Measurements from ENCODE around the gene IREB2.
"Not testable (repeated sequence)": the region's sequence is repeated elsewhere in the genome, so short reads cannot be mapped to it uniquely, and the experiment has no call there.

Gene IREB2, protein sequence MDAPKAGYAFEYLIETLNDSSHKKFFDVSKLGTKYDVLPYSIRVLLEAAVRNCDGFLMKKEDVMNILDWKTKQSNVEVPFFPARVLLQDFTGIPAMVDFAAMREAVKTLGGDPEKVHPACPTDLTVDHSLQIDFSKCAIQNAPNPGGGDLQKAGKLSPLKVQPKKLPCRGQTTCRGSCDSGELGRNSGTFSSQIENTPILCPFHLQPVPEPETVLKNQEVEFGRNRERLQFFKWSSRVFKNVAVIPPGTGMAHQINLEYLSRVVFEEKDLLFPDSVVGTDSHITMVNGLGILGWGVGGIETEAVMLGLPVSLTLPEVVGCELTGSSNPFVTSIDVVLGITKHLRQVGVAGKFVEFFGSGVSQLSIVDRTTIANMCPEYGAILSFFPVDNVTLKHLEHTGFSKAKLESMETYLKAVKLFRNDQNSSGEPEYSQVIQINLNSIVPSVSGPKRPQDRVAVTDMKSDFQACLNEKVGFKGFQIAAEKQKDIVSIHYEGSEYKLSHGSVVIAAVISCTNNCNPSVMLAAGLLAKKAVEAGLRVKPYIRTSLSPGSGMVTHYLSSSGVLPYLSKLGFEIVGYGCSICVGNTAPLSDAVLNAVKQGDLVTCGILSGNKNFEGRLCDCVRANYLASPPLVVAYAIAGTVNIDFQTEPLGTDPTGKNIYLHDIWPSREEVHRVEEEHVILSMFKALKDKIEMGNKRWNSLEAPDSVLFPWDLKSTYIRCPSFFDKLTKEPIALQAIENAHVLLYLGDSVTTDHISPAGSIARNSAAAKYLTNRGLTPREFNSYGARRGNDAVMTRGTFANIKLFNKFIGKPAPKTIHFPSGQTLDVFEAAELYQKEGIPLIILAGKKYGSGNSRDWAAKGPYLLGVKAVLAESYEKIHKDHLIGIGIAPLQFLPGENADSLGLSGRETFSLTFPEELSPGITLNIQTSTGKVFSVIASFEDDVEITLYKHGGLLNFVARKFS

DNA sequence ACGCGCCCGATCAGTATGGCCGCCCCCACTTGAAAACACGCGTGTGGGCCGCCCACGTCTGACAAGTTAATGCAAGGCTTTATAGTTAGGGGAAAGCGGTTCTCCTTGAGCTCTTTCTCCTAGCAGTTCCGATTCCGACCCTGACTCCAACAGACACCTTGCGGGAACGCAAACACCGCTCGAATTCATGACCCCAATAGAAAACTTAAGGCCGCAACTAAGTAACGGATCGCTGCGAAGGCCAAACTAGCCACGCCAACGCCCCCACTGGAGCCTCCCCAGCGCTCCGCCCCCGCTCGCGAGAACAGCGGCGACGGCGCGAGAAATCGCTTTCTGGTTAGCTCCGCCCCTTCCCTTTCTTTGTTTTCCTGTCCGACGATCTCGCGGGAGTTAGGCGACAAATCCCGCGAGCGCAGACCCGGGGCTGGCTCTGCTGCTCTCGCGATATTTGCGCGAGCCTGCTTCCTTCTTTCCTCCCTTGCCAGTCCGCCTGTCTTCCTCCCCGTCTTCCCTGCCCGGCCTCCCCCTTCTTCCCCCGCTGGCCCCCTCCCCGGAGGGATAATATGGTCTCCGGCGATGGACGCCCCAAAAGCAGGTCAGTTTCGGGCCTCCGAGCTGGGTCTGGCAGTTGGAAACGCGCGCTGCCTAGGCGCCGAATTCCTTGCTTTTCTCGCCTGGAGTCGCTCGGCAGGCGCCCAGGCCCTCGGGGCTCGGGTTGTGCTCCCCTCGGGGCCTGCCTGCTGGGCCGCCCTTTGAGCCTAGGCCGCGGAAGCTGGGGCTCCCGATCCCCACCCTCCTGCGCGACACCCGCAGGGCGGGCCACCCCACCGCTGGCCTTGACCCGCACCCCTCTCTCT, at the start of gene IREB2:
IREB2 (plus strand) TSS at position 455 of the 857 bp plus-strand sequence; CDS start at position 577, 122 bp downstream.
- DNase-seq (ENCODE audit: low read depth in 2 of 2): peak; percentile 93 to 95

DNA sequence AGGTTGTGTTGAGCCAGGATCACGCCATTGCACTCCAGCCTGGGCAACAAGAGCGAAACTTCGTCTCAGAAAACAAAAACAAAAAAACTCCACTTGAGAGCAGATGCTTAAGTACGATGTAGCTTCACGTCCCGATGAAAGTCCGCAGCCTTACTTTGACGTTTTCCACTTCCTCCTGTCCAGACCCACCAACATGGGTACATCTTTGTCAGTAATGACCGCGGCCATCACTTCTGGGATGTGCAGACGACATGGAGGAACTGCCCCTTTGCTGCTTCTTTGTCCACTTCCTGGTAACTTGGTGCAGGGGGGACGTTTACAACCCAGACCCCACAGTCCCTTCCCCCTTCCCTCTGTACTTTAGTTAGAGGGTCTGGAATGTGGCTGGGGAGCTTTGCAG, 49.2 kb upstream of the IREB2 start:
- no peak for DNase-seq (ENCODE audit: low read depth in 2 of 2)

DNA sequence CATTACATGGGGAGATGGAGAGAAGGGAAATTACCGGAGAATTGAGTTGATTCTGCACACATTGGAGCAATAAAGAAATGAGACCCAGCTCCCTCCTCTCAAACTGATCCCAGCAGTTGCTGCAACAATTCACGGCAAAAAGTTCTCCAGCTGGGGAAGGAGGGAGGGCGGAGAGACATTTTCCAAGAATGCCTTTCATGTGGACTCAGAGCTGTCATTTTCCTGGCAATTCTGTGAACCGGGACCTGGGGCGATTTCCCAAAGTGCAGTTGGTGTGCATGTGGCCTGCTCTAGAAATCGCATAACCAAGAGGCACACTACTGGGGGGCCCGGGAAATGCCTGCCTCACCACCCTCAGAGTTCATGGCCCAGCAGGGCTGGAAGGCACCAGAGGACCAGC, 48.7 kb upstream of the IREB2 start:
- DNase-seq (ENCODE audit: low read depth in 2 of 2): no peak

DNA sequence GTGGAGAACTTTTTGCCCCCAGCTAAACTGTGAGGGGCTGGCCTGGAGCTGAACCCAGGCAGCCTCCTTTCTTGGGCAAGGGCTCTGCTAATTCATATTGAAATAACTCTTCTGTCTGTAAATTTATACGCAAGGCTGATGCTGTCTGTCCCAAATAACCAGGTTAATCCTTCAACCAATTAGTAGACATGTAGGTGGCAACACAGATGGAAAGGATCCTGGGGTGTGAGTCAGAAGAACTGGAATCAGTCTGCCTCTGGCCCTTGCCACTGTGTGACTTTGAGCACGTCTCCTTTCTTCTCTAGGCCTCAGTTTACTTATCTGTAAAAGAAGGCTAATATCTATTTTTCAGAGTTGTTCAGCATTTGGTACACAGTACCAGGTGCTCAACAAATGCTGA, 48.3 kb upstream of the IREB2 start:
- DNase-seq (ENCODE audit: low read depth in 2 of 2): no peak

DNA sequence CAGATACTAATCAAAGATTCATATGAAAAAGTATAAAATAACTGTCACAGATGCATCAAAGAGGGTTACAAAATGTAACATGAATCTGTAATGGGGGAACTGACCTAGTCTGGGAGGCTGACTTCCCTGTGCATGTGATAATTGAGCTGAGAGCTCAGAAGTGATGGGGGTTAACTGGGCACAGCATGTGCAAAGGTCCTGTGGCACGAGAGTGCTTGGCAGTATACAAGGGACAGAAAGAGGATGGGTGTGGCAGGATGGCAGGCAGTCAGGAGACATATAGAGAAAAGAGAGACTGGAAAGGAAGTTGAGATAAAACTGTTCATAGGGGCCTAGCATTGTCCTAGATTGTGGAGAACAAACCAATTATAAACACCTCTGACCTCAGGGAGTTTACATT, 47.8 kb upstream of the IREB2 start:
- no peak for DNase-seq (ENCODE audit: low read depth in 2 of 2)

DNA sequence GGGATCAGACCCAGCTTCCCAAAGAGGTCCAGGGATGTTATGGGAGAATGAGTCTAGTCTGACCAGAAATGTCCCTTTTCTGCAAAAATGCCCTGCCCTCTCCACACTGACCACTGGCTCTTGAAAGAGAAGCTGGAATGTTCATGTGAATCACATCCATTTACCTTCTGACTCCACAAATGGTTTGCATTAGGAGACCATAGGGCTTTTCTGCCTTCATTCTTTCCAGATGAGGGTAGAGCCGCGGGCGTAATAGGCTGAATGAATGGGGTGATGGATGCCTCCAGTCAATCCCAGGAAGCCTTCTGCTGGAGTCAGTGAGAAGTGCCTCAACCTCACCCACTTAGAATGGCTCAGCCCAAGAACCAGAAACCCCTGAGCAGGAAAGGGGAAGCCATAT, 47.2 kb upstream of the IREB2 start:
- DNase-seq (ENCODE audit: low read depth in 2 of 2): no peak

DNA sequence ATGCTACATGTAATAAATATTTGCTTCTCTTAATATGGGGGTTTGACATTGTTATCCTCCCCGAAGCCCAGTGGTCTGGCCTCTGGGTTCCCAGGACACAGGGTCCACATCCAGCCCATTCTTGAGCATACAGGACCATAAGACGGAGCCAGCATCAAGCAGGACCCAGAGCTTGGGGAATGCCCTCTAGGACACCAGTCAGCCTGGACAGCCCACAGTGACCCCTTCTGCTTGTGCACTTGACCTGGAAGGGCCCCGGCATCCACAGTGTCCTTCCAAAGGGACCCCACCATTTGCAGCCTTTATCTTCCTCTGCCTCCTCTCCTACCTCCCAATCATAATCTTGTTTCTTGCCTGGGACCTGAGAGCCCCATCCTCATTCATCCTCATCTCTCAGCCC, 46.2 kb upstream of the IREB2 start:
- no peak for DNase-seq (ENCODE audit: low read depth in 2 of 2)

DNA sequence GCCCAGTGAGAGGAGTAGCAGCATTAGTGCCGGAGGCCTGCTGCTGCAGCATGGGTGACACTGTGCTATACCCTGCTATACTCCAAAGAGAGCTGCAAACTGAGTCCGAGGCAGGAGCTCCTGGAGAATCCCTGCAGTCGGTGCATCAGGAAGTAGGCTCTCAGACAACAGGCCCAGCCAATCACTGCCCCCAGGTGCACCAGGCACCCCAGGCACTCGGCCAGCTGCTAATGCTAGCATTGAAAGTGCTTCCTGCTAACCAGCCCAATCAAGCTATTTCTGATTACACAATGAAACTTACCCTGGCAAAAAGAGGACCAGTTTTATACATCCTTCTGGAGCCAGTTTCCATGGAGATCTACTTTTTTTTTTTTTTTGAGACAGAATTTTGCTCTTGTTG, 45.6 kb upstream of the IREB2 start:
- no peak for DNase-seq (ENCODE audit: low read depth in 2 of 2)

DNA sequence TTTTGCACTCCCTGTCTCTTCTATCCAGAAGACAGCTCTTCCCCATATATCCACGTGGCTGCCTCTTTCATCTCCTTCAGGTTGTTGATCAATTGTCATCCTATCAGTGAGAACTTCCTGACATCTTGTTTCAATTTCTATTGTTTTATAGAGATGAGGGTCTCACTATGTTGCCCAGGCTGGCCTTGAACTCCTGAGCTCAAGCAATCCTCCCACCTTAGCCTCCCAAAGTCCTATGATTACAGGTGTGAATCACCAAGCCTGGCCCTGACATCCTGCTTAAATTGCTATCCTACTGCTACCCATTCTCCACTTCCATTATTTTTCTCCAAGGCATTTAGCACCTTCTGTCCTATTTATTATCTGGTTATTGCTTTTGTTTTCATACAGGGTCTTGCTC, 44.9 kb upstream of the IREB2 start:
- DNase-seq (ENCODE audit: low read depth in 2 of 2): no peak

DNA sequence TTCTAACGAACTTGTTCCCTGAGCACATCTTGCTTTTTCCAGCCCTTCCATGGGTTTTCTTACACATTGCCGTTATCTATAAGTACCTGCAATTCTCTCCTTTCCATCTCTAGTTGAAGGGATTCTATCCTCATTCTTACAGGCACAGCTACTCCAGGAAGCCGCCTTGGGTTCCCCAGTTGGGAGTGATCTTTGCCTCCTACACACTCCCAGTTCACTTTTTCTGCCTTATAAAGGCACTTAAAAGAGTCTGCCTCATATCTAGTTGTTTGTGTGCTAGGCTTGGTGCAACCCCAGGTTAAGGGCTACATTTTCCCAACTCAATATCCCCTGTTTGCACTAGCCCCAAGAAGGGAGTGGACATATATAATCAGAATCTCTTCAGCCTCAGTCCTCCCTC, 44.0 kb upstream of the IREB2 start:
- no peak for DNase-seq (ENCODE audit: low read depth in 2 of 2)

DNA sequence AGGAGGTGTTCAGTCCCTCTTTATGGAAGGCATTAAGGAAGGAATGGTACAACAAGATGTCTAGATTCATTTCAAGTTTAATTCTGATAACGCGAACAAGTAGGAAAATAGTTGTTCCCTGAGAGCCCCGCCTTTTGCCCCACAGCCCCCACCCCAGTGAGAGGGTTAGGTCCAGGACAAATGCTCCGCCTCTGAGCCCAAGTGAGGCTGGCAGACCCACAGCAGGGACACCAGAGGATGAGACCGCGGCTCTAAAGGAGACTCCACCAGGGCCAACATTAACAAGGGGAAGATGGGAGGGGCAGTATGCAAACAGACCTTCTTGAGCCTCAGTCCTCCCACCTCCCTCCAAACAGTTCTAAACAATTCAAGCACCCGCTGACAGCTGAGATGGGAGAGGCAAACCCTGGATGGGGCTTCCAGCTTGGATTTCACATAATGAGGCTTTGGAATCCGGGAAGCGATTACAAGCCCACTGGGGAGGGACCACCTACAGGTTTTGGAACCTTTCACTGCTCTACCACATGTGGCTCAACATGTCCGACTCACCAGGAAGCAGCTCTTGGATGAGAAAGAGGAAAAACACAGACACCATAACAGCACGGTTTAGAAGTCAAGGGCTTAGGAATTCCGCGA, 42.9 kb upstream of the IREB2 start:
- DNase-seq (ENCODE audit: low read depth in 2 of 2): no peak

DNA sequence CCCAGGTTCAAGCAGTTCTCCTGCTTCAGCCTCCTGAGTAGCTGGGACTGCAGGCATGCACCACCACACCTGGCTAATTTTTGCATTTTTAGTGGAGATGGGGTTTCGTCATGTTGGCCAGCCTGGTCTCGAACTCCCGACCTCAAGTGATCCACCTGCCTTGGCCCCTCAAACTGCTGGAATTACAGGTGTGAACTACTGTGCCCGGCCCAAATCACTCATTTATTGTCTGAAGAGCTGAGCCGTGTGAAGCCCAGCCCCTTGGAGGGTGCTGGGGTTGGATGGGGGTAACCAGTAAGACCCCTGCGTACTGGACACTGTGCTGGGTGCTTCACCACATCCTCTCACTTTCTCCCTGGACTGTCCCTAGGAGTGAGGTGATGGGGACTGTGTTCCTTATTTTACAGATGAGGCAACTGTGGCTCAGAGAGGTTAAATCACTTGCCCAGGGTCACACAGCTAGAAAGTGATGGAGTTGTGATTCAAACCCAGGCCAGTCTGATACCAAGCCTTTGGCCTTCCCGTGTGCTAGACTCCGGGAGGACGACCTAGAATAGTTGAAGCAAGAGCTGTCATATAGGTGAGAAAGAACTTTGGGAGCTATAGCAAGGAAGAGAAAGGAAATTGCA, 41.7 kb upstream of the IREB2 start:
- no peak for DNase-seq (ENCODE audit: low read depth in 2 of 2)

DNA sequence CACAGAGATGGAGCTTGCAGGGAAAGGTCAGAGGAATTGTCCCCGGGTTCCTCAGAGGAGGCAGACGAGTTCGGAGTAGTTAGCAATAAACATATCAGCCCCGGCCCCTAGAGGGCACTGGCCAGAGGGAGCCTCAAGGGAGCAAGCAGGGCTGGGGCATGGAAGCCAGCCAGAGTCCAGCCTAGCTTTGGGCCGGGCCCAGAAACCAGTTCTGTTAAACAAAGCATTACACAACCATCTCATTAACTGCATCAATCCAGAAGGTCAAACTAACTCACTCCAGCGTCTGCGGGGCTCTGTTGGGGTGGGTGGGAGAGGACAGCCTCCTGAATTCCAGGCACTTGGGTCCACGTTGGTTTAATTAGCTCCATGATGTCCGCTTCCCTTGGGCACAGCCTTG, 41.0 kb upstream of the IREB2 start:
- DNase-seq (ENCODE audit: low read depth in 2 of 2): no peak

DNA sequence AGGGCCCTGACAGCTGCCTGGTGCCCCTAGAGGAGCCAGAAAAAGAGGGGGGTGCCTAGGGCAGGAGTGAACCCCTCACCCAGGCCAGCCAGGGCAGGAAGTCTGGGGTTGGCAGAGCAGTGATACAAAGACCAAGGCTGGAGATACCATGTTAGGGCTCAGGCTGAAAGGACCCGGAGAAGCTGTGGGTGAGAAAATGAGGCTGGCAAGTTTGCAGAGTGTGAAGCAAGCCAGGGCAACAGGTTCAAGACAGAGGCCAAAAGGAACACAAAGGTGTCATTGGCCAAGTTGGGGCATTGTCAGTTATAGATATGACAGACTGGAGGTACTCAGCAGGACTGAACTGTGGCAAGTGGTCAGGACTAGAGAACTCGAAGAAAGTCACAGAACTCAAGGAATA, 40.6 kb upstream of the IREB2 start:
- no peak for DNase-seq (ENCODE audit: low read depth in 2 of 2)

DNA sequence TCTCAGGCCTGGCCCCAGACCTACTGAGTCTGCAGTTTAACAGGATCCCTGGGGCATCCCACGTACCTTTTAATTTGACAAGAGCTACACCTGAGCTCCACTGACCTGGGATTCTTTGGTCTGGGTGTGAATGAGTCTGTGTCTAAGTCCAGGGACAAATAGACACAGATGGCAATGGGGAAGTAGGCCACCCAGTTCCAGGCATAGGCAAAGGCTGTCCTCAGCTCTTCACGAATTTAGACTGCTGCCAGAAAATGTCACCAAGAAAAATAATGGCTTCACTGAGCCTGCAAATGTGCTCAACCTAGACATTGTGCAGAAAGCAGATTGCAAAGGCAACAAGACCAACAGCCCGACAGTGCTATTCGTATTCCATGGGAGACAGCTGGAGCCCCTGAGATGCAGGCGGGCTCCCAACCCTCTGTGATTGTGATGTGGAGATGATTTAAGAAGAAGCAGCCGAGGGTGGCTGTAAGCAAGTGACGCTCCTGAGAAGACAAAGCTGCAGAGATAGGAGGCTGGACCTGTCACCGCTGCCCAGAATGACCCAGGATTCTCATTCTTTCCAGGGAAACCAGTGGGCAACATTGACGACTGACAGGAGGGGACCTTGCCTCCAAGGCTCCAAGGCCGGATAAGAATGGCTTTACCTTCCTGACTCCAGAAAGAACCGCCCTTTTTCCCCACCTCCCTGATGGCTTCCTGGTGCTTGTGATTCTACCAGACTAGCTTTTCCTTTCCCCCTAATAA, 39.8 kb upstream of the IREB2 start:
- DNase-seq (ENCODE audit: low read depth in 2 of 2): no peak

DNA sequence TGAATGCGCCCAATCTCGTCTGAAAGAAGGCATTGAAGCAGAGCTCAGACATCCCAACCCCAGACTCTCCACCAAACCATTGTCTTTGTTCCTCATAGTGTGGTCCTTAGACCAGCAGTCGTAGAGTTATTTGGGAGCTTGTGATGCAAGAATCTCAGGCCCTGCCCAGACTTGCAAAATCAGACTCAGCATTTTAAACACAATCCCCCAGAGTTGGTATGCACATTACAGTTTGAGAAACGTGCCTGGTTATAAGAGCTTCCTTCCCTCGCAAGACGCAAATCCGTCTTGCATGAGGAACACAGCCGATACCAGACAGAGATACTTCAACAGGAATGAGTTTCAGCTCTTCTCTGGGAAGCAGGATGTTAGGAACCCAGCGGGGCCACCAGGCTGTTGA, 38.9 kb upstream of the IREB2 start:
- DNase-seq (ENCODE audit: low read depth in 2 of 2): no peak

DNA sequence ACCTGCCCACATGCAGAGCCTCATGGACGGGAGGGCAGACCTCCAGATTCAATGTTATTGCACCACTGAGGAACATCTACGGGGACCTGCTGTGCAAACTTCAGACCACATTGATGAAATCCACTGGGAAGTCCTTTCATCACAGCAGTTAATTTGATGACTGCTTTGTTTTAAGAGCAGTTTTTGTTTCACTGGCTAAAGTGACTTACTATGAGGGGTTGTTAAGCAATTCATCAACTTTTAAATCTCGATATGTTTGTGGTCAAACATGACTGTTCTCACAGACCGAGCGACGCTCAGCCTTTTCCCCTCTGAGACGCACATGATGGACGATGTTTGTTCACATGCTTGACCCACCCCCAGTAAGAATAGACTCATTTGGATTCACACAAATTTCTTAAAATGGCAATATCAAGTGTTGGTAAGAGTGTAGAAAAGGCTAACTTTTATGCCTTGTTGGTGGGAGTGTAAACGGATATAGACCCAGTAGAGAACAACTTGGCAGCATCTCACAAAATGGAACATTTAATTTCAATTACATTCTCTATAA, 35.9 kb upstream of the IREB2 start:
- DNase-seq (ENCODE audit: low read depth in 2 of 2): no peak

DNA sequence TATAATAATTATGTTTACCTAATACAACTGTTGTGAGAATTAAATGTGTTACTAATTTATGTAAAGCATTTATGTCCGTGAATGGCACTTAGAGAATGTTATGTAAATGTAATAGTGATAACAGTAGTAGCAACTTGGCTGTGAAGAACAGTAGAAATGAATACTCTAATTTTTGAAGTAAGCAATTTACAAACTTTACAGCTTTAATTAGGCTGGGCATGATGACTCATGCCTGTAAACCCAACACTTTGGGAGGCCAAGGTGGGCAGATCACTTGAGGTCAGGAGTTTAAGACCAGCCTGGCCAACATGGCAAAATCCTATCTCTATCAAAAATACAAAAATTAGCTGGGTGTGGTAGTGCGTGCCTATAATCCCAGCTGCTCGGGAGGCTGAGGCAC, 33.9 kb upstream of the IREB2 start:
- no peak for DNase-seq (ENCODE audit: low read depth in 2 of 2)

DNA sequence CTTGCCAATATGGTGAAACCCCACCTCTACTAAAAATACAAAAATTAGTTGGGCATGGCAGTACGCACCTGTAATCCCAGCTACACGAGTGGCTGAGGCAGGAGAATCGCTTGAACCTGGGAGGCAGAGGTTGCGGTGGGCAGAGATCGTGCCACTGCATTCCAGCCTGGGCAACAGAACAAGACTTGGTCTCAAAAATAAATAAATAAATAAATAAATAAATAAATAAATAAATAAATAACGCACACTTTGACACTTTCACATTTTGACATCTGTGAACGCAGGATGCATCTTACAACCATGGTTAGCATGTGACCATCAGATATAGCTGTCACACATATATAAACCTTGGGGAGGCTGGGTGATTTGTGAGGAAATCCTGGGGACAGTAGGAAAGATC, 33.2 kb upstream of the IREB2 start:
- not testable (repeated sequence) for DNase-seq (ENCODE audit: low read depth in 2 of 2)

DNA sequence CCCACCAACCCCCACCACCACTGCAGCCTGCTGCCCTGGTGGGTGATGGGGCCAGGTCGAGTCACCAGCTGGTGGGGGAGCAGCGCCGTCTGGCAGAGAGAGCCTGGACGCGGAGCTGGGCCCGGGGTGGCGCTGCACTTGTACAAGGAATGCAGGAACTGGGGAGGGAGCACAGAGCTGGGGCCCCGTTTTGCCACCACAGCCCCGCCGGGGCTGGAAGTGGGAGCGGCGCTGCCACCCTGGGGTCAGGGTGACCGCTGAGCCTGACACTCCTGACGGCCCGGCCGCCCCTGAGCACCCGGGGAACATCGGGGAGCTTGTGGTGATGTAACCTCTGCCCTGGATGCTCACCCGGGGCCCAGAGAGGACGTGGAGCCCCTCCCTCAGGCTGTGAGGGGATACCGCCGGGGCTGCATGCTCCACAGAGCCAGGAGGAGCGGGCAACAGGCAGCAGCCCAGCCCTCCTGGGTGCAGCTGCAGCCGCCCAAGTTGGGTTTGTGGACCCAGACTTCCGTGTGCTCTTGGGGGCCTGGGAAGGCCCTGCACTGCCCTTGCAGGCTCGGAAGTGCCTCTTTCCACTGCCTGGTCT, 32.6 kb upstream of the IREB2 start:
- no peak for DNase-seq (ENCODE audit: low read depth in 2 of 2)
